Measurements from ENCODE around the gene SLC13A3. TPM values are rescaled to one million over a fixed set of nuclear protein-coding genes. Genes with fewer than 3 reads are reported as not detected.

The SLC13A3 gene
- total RNA-seq, 1 donor from 2014 or later, result 7.4 TPM

DNA sequence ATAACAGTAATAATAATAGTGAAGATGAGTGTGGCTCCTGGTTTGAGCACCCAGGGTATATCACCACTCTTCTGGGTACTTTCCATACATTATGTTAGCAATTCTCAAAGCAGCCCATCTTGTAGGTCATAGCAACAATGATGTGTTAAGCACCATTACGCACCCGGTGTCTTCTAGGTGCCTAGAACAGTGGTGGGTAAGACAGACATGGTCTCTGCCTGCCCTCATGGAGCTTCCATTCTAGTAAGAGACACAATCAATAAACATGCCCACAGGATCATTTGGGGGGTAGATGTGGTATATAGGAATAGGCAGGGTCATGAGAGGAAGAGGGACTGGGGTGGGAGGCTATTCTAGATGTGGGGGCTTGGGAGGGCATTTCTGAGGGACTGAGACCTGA, 79.8 kb downstream of the SLC13A3 start:
- no peak for TF ChIP-seq EZH2 (IDR thresholded peaks at IDR 0.05)
- Histone ChIP-seq H3K27me3 (no peaks in the 10 kb centered on the region), H3K79me2 (ENCODE audit: low read depth) (no peaks in the 10 kb centered on the region), H3K4me3 (no peak overlapping the region), H3K36me3 (no peaks in the 10 kb centered on the region), H3K4me2 (no peak overlapping the region), H3K27ac (no peak overlapping the region), H3K4me1 (no peaks in the 10 kb centered on the region), H4K20me1 (ENCODE audit: low read depth) (no peaks in the 10 kb centered on the region), H3F3A (ENCODE audit: low read depth) (no peaks in the 10 kb centered on the region), H3K9me3 (ENCODE audit: low read depth) (no peaks in the 10 kb centered on the region), H3K9ac (no peak overlapping the region), H2AFZ (replicated peaks) (no peak overlapping the region)
- Mint-ChIP-seq H3K4me3 (no peak overlapping the region), H3K9me3 (no peaks in the 10 kb centered on the region), H3K4me1 (peaks cover 18% of the 10 kb centered on the region), H3K27ac (no peak overlapping the region), H3K27me3 (ENCODE audit: insufficient read depth, low read depth) (peaks cover 2% of the 10 kb centered on the region), H3K36me3 (no peaks in the 10 kb centered on the region)
- DNase-seq (ENCODE audit: low spot score), result no peak

DNA sequence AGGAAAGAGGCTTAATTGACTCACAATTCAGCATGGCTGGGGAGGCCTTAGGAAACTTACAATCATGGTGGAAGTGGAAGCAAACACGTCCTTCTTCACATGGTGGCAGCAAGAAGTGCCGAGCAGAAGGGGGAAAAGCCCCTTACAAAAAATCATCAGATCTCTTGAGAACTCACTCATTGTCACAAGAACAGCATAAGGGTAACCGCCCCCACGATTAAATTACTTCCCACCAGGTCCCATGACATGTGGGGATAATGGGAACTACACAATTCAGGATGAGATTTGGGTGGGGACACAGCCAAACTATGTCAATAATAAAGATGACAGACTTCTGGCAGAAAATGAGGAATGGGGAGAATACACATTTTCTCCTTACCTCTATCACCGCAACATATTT, 80.3 kb downstream of the SLC13A3 start:
- H3K27ac Mint-ChIP-seq, result no peak overlapping the region
- no peak overlapping the region for H3K4me2 ChIP-seq
- DNase-seq (ENCODE audit: low spot score), result no peak
- no peaks in the 10 kb centered on the region for H3K9me3 Mint-ChIP-seq
- peaks cover 2% of the 10 kb centered on the region for H3K27me3 Mint-ChIP-seq (ENCODE audit: insufficient read depth, low read depth)
- H3K36me3 Mint-ChIP-seq, result no peaks in the 10 kb centered on the region
- H2AFZ ChIP-seq (replicated peaks), result no peak overlapping the region
- TF ChIP-seq EZH2phosphoT487 (IDR thresholded peaks at IDR 0.05) (no peak), EZH2 (IDR thresholded peaks at IDR 0.05) (no peak)
- TF ChIP-seq, protein P1, sequence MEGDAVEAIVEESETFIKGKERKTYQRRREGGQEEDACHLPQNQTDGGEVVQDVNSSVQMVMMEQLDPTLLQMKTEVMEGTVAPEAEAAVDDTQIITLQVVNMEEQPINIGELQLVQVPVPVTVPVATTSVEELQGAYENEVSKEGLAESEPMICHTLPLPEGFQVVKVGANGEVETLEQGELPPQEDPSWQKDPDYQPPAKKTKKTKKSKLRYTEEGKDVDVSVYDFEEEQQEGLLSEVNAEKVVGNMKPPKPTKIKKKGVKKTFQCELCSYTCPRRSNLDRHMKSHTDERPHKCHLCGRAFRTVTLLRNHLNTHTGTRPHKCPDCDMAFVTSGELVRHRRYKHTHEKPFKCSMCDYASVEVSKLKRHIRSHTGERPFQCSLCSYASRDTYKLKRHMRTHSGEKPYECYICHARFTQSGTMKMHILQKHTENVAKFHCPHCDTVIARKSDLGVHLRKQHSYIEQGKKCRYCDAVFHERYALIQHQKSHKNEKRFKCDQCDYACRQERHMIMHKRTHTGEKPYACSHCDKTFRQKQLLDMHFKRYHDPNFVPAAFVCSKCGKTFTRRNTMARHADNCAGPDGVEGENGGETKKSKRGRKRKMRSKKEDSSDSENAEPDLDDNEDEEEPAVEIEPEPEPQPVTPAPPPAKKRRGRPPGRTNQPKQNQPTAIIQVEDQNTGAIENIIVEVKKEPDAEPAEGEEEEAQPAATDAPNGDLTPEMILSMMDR (IDR thresholded peaks at IDR 0.05), result no peak
- H3K27ac ChIP-seq, result no peak overlapping the region
- H3F3A ChIP-seq (ENCODE audit: low read depth), result no peaks in the 10 kb centered on the region
- no peak overlapping the region for H3K4me3 Mint-ChIP-seq
- H3K4me1 ChIP-seq, result no peaks in the 10 kb centered on the region
- H3K27me3 ChIP-seq, result no peaks in the 10 kb centered on the region
- no peaks in the 10 kb centered on the region for H4K20me1 ChIP-seq (ENCODE audit: low read depth)
- no peak overlapping the region for H3K9ac ChIP-seq
- H3K4me1 Mint-ChIP-seq, result peaks cover 15% of the 10 kb centered on the region
- H3K79me2 ChIP-seq (ENCODE audit: low read depth), result no peaks in the 10 kb centered on the region
- no peaks in the 10 kb centered on the region for H3K36me3 ChIP-seq
- no peaks in the 10 kb centered on the region for H3K9me3 ChIP-seq (ENCODE audit: low read depth)
- no peak overlapping the region for H3K4me3 ChIP-seq

DNA sequence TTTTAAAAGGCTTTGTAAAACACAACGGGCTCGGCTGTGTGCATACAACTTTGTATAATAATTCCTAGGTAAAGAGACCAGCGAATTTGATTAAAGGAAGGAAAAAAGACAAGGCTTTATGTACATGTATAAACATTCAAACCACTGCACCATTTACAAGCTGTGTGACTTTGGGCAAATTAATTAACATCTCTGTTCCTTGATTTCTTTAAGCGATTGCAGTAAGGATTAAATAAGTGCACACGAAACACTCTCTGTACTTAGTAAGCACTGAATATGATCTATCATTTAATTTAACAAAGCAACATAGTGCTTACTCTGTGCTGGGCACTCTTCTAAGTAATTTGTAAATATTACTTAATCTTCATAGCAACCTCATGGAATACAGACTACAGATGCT, 81.3 kb downstream of the SLC13A3 start:
- Histone ChIP-seq H3K4me2 (no peak overlapping the region), H3K9ac (no peak overlapping the region), H4K20me1 (ENCODE audit: low read depth) (no peaks in the 10 kb centered on the region), H3K36me3 (no peaks in the 10 kb centered on the region), H3K79me2 (ENCODE audit: low read depth) (no peaks in the 10 kb centered on the region), H3F3A (ENCODE audit: low read depth) (no peaks in the 10 kb centered on the region), H3K27ac (no peak overlapping the region), H3K4me3 (no peak overlapping the region), H2AFZ (replicated peaks) (no peak overlapping the region), H3K27me3 (no peaks in the 10 kb centered on the region), H3K4me1 (no peaks in the 10 kb centered on the region), H3K9me3 (ENCODE audit: low read depth) (no peaks in the 10 kb centered on the region)
- TF ChIP-seq EZH2 (IDR thresholded peaks at IDR 0.05) (no peak), EZH2phosphoT487 (IDR thresholded peaks at IDR 0.05) (no peak)
- TF ChIP-seq, protein P1 (IDR thresholded peaks at IDR 0.05), result no peak
- Mint-ChIP-seq H3K36me3 (no peaks in the 10 kb centered on the region), H3K4me3 (no peak overlapping the region), H3K27ac (no peak overlapping the region), H3K27me3 (ENCODE audit: insufficient read depth, low read depth) (no peaks in the 10 kb centered on the region), H3K9me3 (no peaks in the 10 kb centered on the region), H3K4me1 (peaks cover 15% of the 10 kb centered on the region)
- no peak for DNase-seq (ENCODE audit: low spot score)

DNA sequence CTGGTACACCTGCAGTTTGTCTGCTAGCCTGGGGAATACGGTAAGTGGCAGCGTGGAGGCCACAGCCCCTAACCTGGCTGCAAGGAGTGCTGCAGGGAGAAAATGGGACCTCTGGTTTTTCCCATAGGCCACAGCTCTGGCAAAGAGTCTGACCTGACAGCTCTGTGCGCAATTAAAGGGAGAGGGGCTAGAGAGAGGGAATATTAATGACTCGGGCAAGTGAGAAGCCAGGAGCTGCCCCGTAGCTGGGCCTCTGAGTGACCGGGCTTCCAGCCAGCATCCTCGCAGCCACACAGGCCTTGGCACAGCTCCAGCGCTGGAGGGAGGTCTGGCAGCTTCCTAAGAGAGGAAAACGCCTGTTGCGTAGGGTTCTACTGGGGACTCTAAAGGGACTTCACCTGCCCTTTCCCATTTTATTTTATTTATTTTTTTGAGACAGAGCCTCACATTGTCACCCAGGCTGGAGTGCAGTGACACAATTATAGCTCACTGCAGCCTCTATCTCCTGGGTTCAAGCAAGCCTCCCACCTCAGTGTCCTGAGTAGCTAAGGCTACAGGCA, 82.6 kb downstream of the SLC13A3 start:
- Mint-ChIP-seq H3K4me1 (peaks cover 15% of the 10 kb centered on the region), H3K27ac (no peak overlapping the region), H3K27me3 (ENCODE audit: insufficient read depth, low read depth) (no peaks in the 10 kb centered on the region), H3K4me3 (no peak overlapping the region), H3K36me3 (no peaks in the 10 kb centered on the region), H3K9me3 (no peaks in the 10 kb centered on the region)
- Histone ChIP-seq H4K20me1 (ENCODE audit: low read depth) (no peaks in the 10 kb centered on the region), H3K79me2 (ENCODE audit: low read depth) (no peaks in the 10 kb centered on the region), H3K27ac (no peak overlapping the region), H3K9ac (no peak overlapping the region), H3K4me3 (no peak overlapping the region), H3K36me3 (no peaks in the 10 kb centered on the region), H3K9me3 (ENCODE audit: low read depth) (no peaks in the 10 kb centered on the region), H3K4me2 (no peak overlapping the region), H3F3A (ENCODE audit: low read depth) (no peaks in the 10 kb centered on the region), H3K4me1 (no peaks in the 10 kb centered on the region), H2AFZ (replicated peaks) (no peak overlapping the region), H3K27me3 (no peaks in the 10 kb centered on the region)
- no peak for DNase-seq (ENCODE audit: low spot score)
- TF ChIP-seq EZH2phosphoT487 (IDR thresholded peaks at IDR 0.05) (no peak), EZH2 (IDR thresholded peaks at IDR 0.05) (no peak)
- TF ChIP-seq, protein P1 (IDR thresholded peaks at IDR 0.05), result no peak

All from neural progenitor cell (in vitro differentiated cells).